ENCODE measurements around the gene PPFIBP1. TPM values are rescaled to one million over a fixed set of nuclear protein-coding genes. Genes with fewer than 3 reads are reported as not detected.

Gene PPFIBP1
- total and polyA plus RNA-seq, 2 of the 13 experiments (the other 11 are each of a cell fraction or from before 2014, with no cell fraction given): 16.2 to 21.8 TPM

- H3K9ac ChIP-seq (ENCODE audit: insufficient read depth, low read depth, low read length): no peak overlapping the region
- ChIA-PET CTCF (ENCODE audit: low intra/inter-chr PET ratio, low total read pairs) (no interaction called here), POLR2A (no interaction called here)
- no peak overlapping the region for H3K4me3 ChIP-seq (replicated peaks in 1 of 3; ENCODE audit: insufficient read depth in 1 of 3, low read depth in 2 of 3, low read length in 3 of 3)
- intact Hi-C loops (cut with micrococcal nuclease; ENCODE audit: unreplicated experiment): no loop called here
- no peaks in the 10 kb centered on the region for H4K20me1 ChIP-seq (ENCODE audit: insufficient read depth, low read length)
- H3K4me2 ChIP-seq (ENCODE audit: low read depth, low read length): no peak overlapping the region
- H3K27ac ChIP-seq (ENCODE audit: extremely low read length, insufficient read depth, low read length): no peak overlapping the region
- no TSS peak for BruUV-seq (replicated peaks)
- no peak for TF ChIP-seq YEATS2 (CRISPR knock-in tag; IDR thresholded peaks at IDR 0.05; ENCODE audit: borderline replicate concordance)
- TF ChIP-seq RFXANK (CRISPR knock-in tag; IDR thresholded peaks at IDR 0.05): no peak
- no peak for TF ChIP-seq ZGPAT (CRISPR knock-in tag; IDR thresholded peaks at IDR 0.05)
- TF ChIP-seq ZNF256 (CRISPR knock-in tag; conservative IDR thresholded peaks at IDR 0.05): no peak
- no peak for TF ChIP-seq MIXL1 (CRISPR knock-in tag; IDR thresholded peaks at IDR 0.05)
- no peak for TF ChIP-seq KDM6A (CRISPR knock-in tag; IDR thresholded peaks at IDR 0.05; ENCODE audit: low read depth)
- no peak for TF ChIP-seq ZNF350 (CRISPR knock-in tag; IDR thresholded peaks at IDR 0.05; ENCODE audit: borderline replicate concordance, low read depth)
- no peak for TF ChIP-seq XRCC5 (optimal IDR thresholded peaks at IDR 0.05; ENCODE audit: low read length)
- no peak for TF ChIP-seq TRIM22 (IDR thresholded peaks at IDR 0.05)
- TF ChIP-seq, protein P1, sequence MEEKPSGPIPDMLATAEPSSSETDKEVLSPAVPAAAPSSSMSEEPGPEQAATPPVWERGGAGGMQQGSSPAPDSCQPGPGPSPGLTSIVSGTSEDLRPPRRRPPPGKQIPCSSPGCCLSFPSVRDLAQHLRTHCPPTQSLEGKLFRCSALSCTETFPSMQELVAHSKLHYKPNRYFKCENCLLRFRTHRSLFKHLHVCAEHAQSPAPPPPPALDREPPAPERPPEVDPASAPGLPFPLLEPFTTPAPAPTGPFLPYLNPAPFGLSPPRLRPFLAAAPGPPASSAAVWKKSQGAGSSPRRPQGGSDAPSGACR (CRISPR knock-in tag; IDR thresholded peaks at IDR 0.05): no peak
- TF ChIP-seq E2F1 (CRISPR knock-in tag; IDR thresholded peaks at IDR 0.05): no peak
- no peak for TF ChIP-seq PHF21A (CRISPR knock-in tag; IDR thresholded peaks at IDR 0.05)
- no peaks in the 10 kb centered on the region for H3K79me2 ChIP-seq (ENCODE audit: insufficient read depth, low read length)
- ATAC-seq (no peak), DNase-seq (ENCODE audit: low spot score) (no peak), FAIRE-seq (no peak)
- peaks cover 4 to 20% of the 10 kb centered on the region in 2 experiments; a peak in 3 of 5 replicates for H3K36me3 ChIP-seq (replicated peaks in 1 of 2; ENCODE audit: control insufficient read depth in 1 of 2, insufficient read depth in 2 of 2, low read length in 2 of 2)
- H3K27me3 ChIP-seq (ENCODE audit: control insufficient read depth in 1 of 2, insufficient read depth in 2 of 2, low read length in 2 of 2): no peaks in the 10 kb centered on the region; a peak in 1 of 5 replicates
- H3K4me1 ChIP-seq (ENCODE audit: insufficient read depth, low read length): no peaks in the 10 kb centered on the region
- in situ Hi-C loops (cut with HindIII; ENCODE audit: extremely low pct_ligation_motif_present, low pct_unique_long_range_greater_than_20kb): no loop called here
- no peaks in the 10 kb centered on the region for H3K9me3 ChIP-seq (ENCODE audit: low read length)
- H2AFZ ChIP-seq (ENCODE audit: low read length): no peak overlapping the region
Observed at GRCh38 chr12:27686147-27686546, 162.1 kb downstream of the PPFIBP1 start.
